LHCN-M2 (cell line): ENCODE measurements around the gene HID1. TPM values are rescaled to one million over a fixed set of nuclear protein-coding genes. Genes with fewer than 3 reads are reported as not detected.
"Not testable (repeated sequence)": the region's sequence is repeated elsewhere in the genome, so short reads cannot be mapped to it uniquely, and the experiment has no call there.

Experiments
- DNase-seq: peaks from one replicate; pipeline ENCODE4 v3.0.0-alpha.2; 2012; ENCODE audit warnings: low read depth
- polyA plus RNA-seq: library from polyadenylated mRNA; unstranded; fragments of >200 nt; gene quantifications from one replicate; pipeline ENCODE4 v1.2.1, GENCODE V29; 2012; ENCODE audit warnings: missing spikeins
- total RNA-seq: library from RNA; depleted of rRNA; stranded (reverse); fragments of >200 nt; gene quantifications from 2 replicates; pipeline ENCODE4 v1.2.3, GENCODE V29; 2014; rRNA removed

Gene HID1
- not detected in 2 replicates for total RNA-seq
- polyA plus RNA-seq, result 0.12 TPM

- no peak for DNase-seq
Observed at GRCh38 chr17:74972107-74972972, at the start of gene HID1. Gene HID1 (minus strand): TSS chr17:74972759. CDS start chr17:74972656, 103 bp downstream.

GRCh38 chr17:75020331-75021110 lies 48.0 kb upstream of the HID1 start:
- no peak for DNase-seq

DNA sequence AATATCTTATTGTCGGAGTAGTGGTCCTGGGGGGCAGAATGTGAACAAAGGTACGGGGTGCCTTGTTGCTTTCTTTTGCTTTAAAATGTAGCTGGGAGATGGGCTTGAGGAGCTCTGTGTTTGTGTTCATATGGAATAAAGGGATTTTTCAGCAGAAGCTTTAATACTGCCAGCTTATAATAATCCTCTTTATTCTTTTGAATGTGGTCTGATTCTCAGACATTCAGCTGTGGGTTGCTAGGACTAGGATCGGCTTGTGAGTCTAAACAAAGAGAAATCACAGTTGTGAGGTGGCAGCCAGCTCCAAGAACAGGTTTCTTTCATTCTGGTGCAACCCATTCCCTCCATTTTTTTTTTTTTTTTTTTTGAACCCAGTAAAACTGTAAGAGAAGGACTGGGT lies 47.2 kb upstream of the HID1 start:
- DNase-seq, result no peak

GRCh38 chr17:75019146-75019545 lies 46.6 kb upstream of the HID1 start:
- no peak for DNase-seq

DNA sequence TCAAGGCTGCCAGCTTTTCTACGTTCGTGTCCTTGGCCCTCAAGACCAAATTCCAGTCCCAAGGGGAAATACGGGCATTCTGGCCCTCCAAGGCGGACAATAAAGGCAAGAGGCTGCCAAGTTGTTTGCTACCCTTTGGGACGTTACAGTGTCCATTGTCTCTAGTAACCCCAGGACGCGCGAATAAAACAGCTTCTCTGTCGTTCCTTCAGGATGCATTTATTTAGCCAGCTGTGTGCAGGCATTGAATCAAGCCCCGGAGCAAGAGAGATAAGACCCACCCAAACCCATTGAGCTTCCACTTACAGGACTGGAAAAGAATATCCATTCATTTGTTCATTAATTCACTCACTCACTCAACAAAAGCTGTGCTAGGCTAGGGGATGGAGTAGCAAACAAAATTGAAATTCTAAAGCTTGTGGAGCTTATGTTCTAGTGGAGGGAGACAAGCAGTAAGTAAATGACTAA lies 40.6 kb upstream of the HID1 start:
- no peak for DNase-seq

DNA sequence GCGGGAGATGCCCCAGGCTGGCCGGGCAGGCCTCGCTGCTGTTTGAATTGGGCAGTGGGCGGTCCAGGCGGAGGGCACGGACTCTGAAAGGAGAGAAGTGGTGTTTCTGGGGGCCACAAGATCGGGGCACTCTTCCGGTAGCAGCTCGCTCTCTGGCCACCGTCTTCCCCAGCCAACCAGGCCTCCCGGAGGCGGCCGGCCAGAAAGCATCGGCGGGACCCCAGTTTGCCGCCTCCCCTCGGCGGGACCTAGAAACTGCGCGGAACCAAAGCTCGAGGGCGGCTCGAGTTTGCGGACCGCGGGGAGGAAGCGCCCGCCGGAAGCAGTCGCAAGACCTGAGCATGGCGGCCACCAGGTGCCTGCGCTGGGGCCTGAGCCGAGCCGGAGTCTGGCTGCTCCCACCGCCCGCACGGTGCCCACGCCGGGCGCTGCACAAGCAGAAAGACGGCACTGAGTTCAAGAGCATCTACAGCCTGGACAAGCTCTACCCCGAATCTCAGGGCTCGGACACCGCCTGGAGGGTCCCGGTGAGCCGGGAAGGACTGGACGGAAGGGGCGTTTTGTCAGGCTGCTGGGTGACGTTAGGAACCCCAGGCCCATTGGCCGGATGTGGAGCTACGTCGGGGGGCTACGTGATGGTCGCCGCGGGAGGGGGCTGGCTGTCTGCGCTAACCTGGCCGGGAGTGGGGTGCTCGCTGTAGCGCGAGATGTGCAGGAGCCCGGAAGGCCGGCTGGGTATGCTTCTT lies 40.0 kb upstream of the HID1 start, which contains the start of gene MRPL58:
TSS of gene MRPL58 (plus strand) at position 325 of the 746 bp plus-strand sequence. CDS start at position 342, 17 bp downstream.
- peak; percentile 87 for DNase-seq

DNA sequence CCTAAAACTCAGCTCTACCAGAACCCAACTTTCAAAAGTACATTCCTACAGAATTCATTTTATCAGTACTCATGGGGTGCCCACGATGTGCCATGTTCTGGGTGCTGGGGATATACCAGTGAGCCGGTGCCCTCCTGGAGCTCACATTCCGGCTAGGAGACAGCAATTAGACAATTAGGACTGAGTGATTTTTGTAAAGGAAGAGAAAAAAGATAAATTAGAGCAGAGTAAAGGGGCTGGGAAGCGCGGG lies 39.5 kb upstream of the HID1 start:
- no peak for DNase-seq

GRCh38 chr17:75011401-75012095 lies 39.0 kb upstream of the HID1 start:
- DNase-seq, result peak; percentile 57

DNA sequence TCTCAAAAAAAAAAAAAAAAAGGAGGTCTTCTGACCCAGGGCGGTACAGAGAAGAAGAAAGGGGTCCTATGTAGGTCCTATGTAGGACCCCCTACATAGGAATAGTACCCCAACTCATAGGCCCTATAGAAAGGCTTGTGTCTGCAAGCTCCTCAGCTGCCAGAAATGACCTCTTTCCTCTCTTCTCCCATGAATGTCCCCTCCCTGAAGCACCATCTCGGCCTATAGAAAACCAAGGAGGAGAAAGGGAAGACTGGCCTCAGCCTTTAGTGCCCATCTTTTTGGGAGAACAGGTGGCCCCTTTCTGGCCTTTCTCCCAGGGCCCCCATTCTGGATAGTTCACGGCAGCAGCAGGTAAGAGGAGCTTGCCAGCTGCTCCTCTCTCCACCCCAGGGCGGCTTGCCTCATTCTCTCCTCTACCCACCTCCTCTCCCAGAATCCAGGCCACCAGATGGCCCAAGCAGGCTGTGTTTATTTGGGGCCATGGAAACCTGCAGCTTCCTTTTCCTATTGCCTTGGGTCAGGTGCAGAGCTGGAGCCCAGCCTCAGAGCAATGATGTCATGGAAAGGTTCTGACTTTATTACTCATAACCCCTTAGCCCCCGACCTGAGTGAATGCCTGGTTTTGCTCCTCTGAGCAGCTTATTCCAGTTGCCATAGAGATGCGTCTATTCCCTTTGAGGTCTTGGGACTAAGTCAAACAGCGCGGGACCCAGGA lies 38.3 kb upstream of the HID1 start:
- DNase-seq, result no peak

- no peak for DNase-seq
Observed at GRCh38 chr17:75009139-75009724, 36.7 kb upstream of the HID1 start.

DNA sequence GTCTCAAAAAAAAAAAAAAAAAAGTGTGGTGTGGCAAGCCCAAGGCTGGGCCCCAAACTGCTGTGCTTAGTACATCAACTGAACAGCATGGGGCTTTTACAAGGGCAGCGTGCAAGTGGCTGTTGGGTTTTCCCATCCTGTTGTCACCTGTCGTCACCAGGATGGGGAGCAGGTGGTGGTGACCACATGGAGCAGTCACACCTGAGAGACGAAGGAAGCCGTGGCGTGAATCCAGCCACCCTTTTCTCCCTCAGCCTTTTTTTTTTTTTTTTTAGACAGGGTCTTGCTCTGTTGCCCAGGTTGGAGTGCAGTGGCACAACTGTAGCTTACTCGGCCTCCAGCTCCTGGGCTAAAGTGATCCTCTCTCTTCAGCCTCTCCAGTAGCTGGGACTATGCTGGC lies 35.8 kb upstream of the HID1 start:
- DNase-seq, result no peak

- no peak for DNase-seq
Observed at GRCh38 chr17:75006653-75007052, 34.1 kb upstream of the HID1 start.

DNA sequence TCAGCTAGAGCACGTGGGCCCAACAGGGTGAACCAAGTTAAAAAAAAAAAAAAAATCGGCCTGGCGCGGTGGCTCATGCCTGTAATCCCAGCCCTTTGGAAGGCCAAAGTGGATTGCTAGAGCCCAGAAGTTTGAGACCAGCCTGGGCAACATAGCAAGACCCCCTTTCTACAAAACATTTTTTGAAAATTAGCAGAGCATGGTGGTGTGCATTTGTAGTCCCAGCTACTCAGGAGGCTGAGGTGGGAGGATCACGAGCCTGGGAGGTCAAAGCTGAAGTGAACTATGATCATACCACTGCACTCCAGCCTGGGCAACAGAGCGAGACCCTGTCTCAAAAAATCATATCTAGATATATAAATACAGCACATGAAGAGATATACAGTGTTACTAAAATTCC lies 33.5 kb upstream of the HID1 start:
- not testable (repeated sequence) for DNase-seq

DNA sequence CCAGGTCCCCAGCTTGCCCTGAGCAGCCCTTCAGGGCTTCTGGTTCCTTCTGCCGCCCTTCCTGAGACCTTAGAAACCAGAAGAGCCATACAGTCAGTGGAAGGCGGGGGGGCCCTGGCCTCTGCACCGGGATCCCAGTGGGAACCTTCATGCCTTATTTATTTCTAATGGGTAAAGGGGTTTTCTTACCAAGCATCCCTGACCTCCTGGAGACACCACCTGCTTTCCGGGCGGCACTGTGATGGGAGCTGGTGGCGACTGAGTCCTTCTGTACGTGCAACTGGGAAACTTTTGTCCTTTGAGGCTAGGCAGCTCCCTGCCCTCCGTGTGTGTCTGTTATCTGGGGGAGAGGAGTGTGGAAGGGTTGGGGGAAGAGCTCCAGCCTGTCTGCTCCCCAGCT lies 32.7 kb upstream of the HID1 start:
- no peak for DNase-seq

GRCh38 chr17:75004371-75004770 lies 31.8 kb upstream of the HID1 start:
- DNase-seq, result no peak

DNA sequence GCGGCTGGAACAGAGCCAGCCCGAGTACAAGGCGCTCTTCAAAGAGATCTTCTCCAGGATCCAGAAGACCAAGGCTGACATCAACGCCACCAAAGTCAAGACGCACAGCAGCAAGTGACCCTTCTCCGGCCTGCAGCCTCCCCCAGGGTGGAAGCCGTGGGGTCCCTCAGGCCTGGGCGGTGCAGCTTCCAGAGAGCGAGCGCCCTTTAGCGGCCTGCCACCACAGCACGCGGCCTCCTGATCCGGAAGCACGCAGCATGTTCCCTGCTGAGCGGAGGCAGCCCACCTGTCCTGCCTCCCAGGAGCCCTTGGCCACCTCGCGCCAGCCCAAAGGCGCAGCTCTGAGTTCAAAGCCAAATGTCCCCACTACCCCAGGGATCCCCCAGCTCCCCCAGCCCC lies 31.4 kb upstream of the HID1 start:
- DNase-seq, result no peak

DNA sequence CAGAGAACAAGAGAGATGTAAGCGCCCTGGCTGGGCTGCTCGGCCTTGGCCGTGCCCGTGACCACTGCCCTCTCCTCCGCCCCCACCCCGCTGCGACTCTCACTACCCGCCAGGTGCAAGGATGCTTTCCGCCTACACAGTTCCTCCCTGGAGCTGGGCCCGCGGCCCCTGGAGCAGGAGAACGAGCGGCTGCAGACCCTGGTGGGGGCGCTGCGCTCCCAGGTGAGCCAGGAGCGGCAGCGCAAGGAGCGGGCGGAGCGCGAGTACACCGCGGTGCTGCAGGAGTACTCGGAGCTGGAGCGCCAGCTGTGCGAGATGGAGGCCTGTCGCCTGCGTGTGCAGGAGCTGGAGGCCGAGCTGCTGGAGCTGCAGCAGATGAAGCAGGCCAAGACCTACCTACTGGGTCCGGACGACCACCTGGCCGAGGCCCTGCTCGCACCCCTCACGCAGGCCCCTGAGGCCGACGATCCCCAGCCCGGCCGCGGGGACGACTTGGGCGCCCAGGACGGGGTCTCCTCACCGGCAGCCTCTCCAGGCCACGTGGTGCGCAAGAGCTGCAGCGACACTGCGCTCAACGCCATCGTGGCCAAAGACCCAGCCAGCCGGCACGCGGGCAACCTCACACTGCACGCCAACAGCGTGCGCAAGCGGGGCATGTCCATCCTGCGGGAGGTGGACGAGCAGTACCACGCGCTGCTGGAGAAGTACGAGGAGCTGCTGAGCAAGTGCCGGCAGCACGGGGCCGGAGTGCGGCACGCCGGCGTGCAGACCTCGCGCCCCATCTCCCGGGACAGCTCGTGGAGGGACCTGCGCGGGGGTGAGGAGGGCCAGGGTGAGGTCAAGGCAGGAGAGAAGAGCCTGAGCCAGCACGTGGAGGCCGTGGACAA lies 30.8 kb upstream of the HID1 start:
- DNase-seq, result no peak

DNA sequence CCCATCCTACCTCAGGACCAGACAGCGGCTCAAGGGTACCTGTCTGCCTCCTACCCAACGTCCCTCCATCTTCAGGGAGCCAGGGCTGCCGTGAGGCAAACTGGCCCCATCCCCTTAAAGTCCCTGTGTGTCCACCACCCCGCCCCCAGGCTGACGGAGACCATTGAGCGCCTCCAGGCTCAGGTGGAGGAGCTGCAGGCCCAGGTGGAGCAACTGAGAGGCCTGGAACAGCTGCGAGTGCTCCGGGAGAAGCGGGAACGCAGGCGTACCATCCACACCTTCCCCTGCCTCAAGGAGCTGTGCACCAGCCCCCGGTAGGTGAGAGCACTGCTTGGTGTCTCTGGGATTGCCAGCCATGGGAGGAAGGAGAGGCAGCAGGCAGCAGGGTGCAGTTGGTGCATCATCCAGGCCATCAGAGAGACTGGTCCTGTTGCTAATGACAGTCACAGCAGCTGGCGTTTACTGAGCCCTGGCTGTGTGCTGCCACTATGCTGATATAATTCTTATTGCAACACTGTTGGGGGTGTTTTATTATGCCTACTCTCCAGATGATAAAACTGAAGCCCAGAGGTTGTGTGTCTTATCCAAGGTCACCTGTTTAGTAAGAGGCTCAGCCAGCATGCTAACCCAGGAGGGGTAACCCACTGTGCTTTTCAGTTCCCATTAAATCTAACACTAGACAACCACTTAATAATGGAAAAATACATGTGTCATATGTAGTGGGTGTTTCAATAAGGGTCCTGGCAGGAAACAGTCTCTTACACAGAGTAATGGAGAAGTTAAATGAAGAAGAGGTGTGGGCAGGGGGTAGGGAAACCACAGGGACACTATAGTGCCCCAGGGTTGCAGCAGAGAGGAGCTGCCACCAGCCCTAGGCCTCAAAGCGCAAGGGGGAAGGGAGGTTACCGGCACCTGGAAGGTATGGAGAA lies 29.6 kb upstream of the HID1 start:
- DNase-seq, result no peak
